ENCODE measurements around the gene TNF.
A peak's percentile ranks its signal among the peaks of the same experiment; 100 is the strongest.

TNF gene

GRCh38 chr6:31580807-31581433 is 5.6 kb downstream of the TNF start (continued):
- TF ChIP-seq INSM2 (tag by site-specific recombination; IDR thresholded peaks at IDR 0.05) = no peak
- TF ChIP-seq ZNF2 (tag by site-specific recombination; IDR thresholded peaks at IDR 0.05) = peak; percentile 75; the same call in 1 of the 2 replicates
- no peak; the same call in 1 of the 2 replicates for TF ChIP-seq MYNN (tag by site-specific recombination; IDR thresholded peaks at IDR 0.05; ENCODE audit: borderline replicate concordance)
- TF ChIP-seq MZF1 (tag by site-specific recombination; IDR thresholded peaks at IDR 0.05; ENCODE audit: borderline replicate concordance) = no peak
- no peak for TF ChIP-seq ZNF133 (tag by site-specific recombination; IDR thresholded peaks at IDR 0.05)
- TF ChIP-seq ZNF549 (tag by site-specific recombination; IDR thresholded peaks at IDR 0.05) = no peak
- TF ChIP-seq SP3 (tag by site-specific recombination; IDR thresholded peaks at IDR 0.05) = peak; percentile 34
- no peak for TF ChIP-seq ZNF132 (tag by site-specific recombination; IDR thresholded peaks at IDR 0.05; ENCODE audit: borderline replicate concordance)
- TF ChIP-seq, protein P1, sequence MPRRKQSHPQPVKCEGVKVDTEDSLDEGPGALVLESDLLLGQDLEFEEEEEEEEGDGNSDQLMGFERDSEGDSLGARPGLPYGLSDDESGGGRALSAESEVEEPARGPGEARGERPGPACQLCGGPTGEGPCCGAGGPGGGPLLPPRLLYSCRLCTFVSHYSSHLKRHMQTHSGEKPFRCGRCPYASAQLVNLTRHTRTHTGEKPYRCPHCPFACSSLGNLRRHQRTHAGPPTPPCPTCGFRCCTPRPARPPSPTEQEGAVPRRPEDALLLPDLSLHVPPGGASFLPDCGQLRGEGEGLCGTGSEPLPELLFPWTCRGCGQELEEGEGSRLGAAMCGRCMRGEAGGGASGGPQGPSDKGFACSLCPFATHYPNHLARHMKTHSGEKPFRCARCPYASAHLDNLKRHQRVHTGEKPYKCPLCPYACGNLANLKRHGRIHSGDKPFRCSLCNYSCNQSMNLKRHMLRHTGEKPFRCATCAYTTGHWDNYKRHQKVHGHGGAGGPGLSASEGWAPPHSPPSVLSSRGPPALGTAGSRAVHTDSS (tag by site-specific recombination; IDR thresholded peaks at IDR 0.05) = no peak
- TF ChIP-seq ZBTB48 (tag by site-specific recombination; IDR thresholded peaks at IDR 0.05) = peak; percentile 18; the same call in 1 of the 2 replicates
- TF ChIP-seq ZNF785 (tag by site-specific recombination; IDR thresholded peaks at IDR 0.05) = no peak; the same call in 1 of the 2 replicates
- peak; percentile 46; the same call in 1 of the 2 replicates for TF ChIP-seq IKZF3 (tag by site-specific recombination; IDR thresholded peaks at IDR 0.05)
- no peak for TF ChIP-seq ZNF510 (tag by site-specific recombination; IDR thresholded peaks at IDR 0.05; ENCODE audit: insufficient replicate concordance)
- TF ChIP-seq WT1 (tag by site-specific recombination; IDR thresholded peaks at IDR 0.05) = no peak
- TF ChIP-seq ZNF26 (tag by site-specific recombination; IDR thresholded peaks at IDR 0.05) = no peak
- no peak for TF ChIP-seq ZNF391 (tag by site-specific recombination; IDR thresholded peaks at IDR 0.05; ENCODE audit: borderline replicate concordance, low read depth)
- TF ChIP-seq ZBTB10 (tag by site-specific recombination; IDR thresholded peaks at IDR 0.05) = peak; percentile 85
- no peak for TF ChIP-seq ZNF843 (tag by site-specific recombination; IDR thresholded peaks at IDR 0.05)
- TF ChIP-seq ZNF24 (tag by site-specific recombination; IDR thresholded peaks at IDR 0.05) = no peak
- no peak for TF ChIP-seq OVOL3 (tag by site-specific recombination; IDR thresholded peaks at IDR 0.05)
- no peak for TF ChIP-seq ZNF645 (tag by site-specific recombination; IDR thresholded peaks at IDR 0.05)
- no peak for TF ChIP-seq ATF2 (tag by site-specific recombination; IDR thresholded peaks at IDR 0.05; ENCODE audit: low read depth)
- TF ChIP-seq, protein P2, sequence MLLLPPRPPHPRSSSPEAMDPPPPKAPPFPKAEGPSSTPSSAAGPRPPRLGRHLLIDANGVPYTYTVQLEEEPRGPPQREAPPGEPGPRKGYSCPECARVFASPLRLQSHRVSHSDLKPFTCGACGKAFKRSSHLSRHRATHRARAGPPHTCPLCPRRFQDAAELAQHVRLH (tag by site-specific recombination; IDR thresholded peaks at IDR 0.05) = no peak
- no peak for TF ChIP-seq ZNF184 (tag by site-specific recombination; IDR thresholded peaks at IDR 0.05)
- no peak for TF ChIP-seq ZNF274 (IDR thresholded peaks at IDR 0.05; ENCODE audit: low read length)
- no peak for TF ChIP-seq ZNF274 (tag by site-specific recombination; IDR thresholded peaks at IDR 0.05; ENCODE audit: borderline replicate concordance)
- no peak for TF ChIP-seq ZNF521 (tag by site-specific recombination; IDR thresholded peaks at IDR 0.05)
- no peak for TF ChIP-seq ZNF626 (tag by site-specific recombination; IDR thresholded peaks at IDR 0.05)
- no peak for TF ChIP-seq ZNF169 (tag by site-specific recombination; IDR thresholded peaks at IDR 0.05)
- no peak for TF ChIP-seq ZNF341 (tag by site-specific recombination; IDR thresholded peaks at IDR 0.05; ENCODE audit: low read depth)
- no peak for TF ChIP-seq ZNF19 (tag by site-specific recombination; IDR thresholded peaks at IDR 0.05; ENCODE audit: low read depth)
